ENCODE data around the gene HELB. TPM values are rescaled to one million over a fixed set of nuclear protein-coding genes. Genes with fewer than 3 reads are reported as not detected.

The HELB gene
- total RNA-seq, 2 experiments from 2014 or later, result 16.1 to 16.2 TPM

GRCh38 chr12:66345956-66346355 is 43.7 kb downstream of the HELB start:
- peaks cover 9% of the 10 kb centered on the region for H3K9me3 Mint-ChIP-seq
- peaks cover 58% of the 10 kb centered on the region for H3K36me3 Mint-ChIP-seq (ENCODE audit: low read depth)
- H3K4me3 Mint-ChIP-seq, result no peak overlapping the region
- H3K27ac Mint-ChIP-seq, result peak overlapping the region; percentile 12
- peaks cover 21% of the 10 kb centered on the region for H3K4me1 Mint-ChIP-seq (ENCODE audit: low read depth)
- H3K27me3 Mint-ChIP-seq, result no peaks in the 10 kb centered on the region
- no peak for TF ChIP-seq CTCF (IDR thresholded peaks at IDR 0.05)
- no peak for ATAC-seq
- CTCF ChIA-PET, result no interaction called here
- POLR2A ChIA-PET, result no interaction called here
- intact Hi-C loops (cut with micrococcal nuclease), result no loop called here
- no peak for DNase-seq

- no peak overlapping the region for H3K27ac Mint-ChIP-seq
- intact Hi-C loops (cut with micrococcal nuclease), result no loop called here
- ATAC-seq, result no peak
- H3K9me3 Mint-ChIP-seq, result no peaks in the 10 kb centered on the region
- no peaks in the 10 kb centered on the region for H3K27me3 Mint-ChIP-seq
- H3K36me3 Mint-ChIP-seq (ENCODE audit: low read depth), result peaks cover 19% of the 10 kb centered on the region
- ChIA-PET CTCF (interaction anchor here (0.6 kb wide), 1 partner anchor 348 kb away, joined by 3 read pairs; no protein-coding TSS in a partner anchor), POLR2A (interaction anchor here (0.6 kb wide), 1 partner anchor 12 kb away, joined by 3 read pairs; no protein-coding TSS in a partner anchor)
- TF ChIP-seq CTCF (IDR thresholded peaks at IDR 0.05), result no peak
- H3K4me3 Mint-ChIP-seq, result no peak overlapping the region
- DNase-seq, result no peak
- peaks cover 5% of the 10 kb centered on the region for H3K4me1 Mint-ChIP-seq (ENCODE audit: low read depth)
Observed at GRCh38 chr12:66351301-66351700, 49.0 kb downstream of the HELB start.

GRCh38 chr12:66352197-66352596 is 49.9 kb downstream of the HELB start:
- ChIA-PET CTCF (no interaction called here), POLR2A (no interaction called here)
- intact Hi-C loops (cut with micrococcal nuclease), result no loop called here
- DNase-seq (peak; percentile 20), ATAC-seq (no peak)
- no peak overlapping the region for H3K27ac Mint-ChIP-seq
- H3K4me3 Mint-ChIP-seq, result no peak overlapping the region
- H3K27me3 Mint-ChIP-seq, result no peaks in the 10 kb centered on the region
- H3K4me1 Mint-ChIP-seq (ENCODE audit: low read depth), result no peaks in the 10 kb centered on the region
- no peaks in the 10 kb centered on the region for H3K9me3 Mint-ChIP-seq
- peaks cover 12% of the 10 kb centered on the region for H3K36me3 Mint-ChIP-seq (ENCODE audit: low read depth)
- TF ChIP-seq CTCF (IDR thresholded peaks at IDR 0.05), result no peak

- ATAC-seq (no peak), DNase-seq (no peak)
- Mint-ChIP-seq H3K27ac (no peak overlapping the region), H3K4me1 (ENCODE audit: low read depth) (no peaks in the 10 kb centered on the region), H3K27me3 (no peaks in the 10 kb centered on the region), H3K9me3 (no peaks in the 10 kb centered on the region), H3K4me3 (no peak overlapping the region), H3K36me3 (ENCODE audit: low read depth) (peaks cover 12% of the 10 kb centered on the region)
- ChIA-PET CTCF (interaction anchor here (1.0 kb wide), 1 partner anchor 207 kb away, joined by 3 read pairs; no protein-coding TSS in a partner anchor), POLR2A (no interaction called here)
- intact Hi-C loops (cut with micrococcal nuclease), result no loop called here
- no peak for TF ChIP-seq CTCF (IDR thresholded peaks at IDR 0.05)
Observed at GRCh38 chr12:66352899-66353298, 50.6 kb downstream of the HELB start.

GRCh38 chr12:66354291-66354690 is 52.0 kb downstream of the HELB start:
- H3K4me1 Mint-ChIP-seq (ENCODE audit: low read depth), result no peaks in the 10 kb centered on the region
- H3K27me3 Mint-ChIP-seq, result no peaks in the 10 kb centered on the region
- ATAC-seq, result no peak
- no peak for TF ChIP-seq CTCF (IDR thresholded peaks at IDR 0.05)
- DNase-seq, result no peak
- peaks cover 12% of the 10 kb centered on the region for H3K36me3 Mint-ChIP-seq (ENCODE audit: low read depth)
- H3K4me3 Mint-ChIP-seq, result no peak overlapping the region
- CTCF ChIA-PET, result no interaction called here
- H3K9me3 Mint-ChIP-seq, result no peaks in the 10 kb centered on the region
- POLR2A ChIA-PET, result interaction anchor here (0.6 kb wide), 1 partner anchor 21 kb away, joined by 3 read pairs; no protein-coding TSS in a partner anchor
- intact Hi-C loops (cut with micrococcal nuclease), result no loop called here
- H3K27ac Mint-ChIP-seq, result no peak overlapping the region

Data from activated CD8-positive, alpha-beta T cell treated with anti-CD3 and anti-CD28 coated beads for 36 hours (primary cell).